GM23338 (cell line): ENCODE measurements around the gene SLC2A1. TPM values are rescaled to one million over a fixed set of nuclear protein-coding genes. Genes with fewer than 3 reads are reported as not detected.

Experiments used
- EZH2 ChIP-seq: fragments of 200-600 bp; sonication (generic); IDR thresholded peaks from one replicate; pipeline ENCODE4 v1.8.0; 2017; ENCODE audit warnings: antibody characterized with exemption, mild to moderate bottlenecking, low read depth; ENCODE audit not compliant: unreplicated experiment
- EZH2phosphoT487 ChIP-seq: fragments of 200-600 bp; sonication (generic); IDR thresholded peaks from one replicate; pipeline ENCODE4 v1.8.1; 2018; ENCODE audit warnings: antibody characterized with exemption; ENCODE audit not compliant: unreplicated experiment
- POLR2AphosphoS5 ChIP-seq: IDR thresholded peaks from 2 replicates; pipeline ENCODE4 v1.6.1; 2016; ENCODE audit warnings: antibody characterized with exemption, low read depth
- REST ChIP-seq: IDR thresholded peaks from one replicate; pipeline ENCODE4 v1.6.1; 2018; ENCODE audit warnings: antibody characterized with exemption; ENCODE audit not compliant: unreplicated experiment
- ZNF114 ChIP-seq: fragments of 250-450 bp; sonication (Bioruptor Pico); IDR thresholded peaks from 2 replicates; pipeline ENCODE4 v1.5.0; 2020; ENCODE audit warnings: mild to moderate bottlenecking, moderate library complexity
- ZNF331 ChIP-seq: fragments of 250-450 bp; sonication (Bioruptor Pico); IDR thresholded peaks from 2 replicates; pipeline ENCODE4 v1.5.0; 2020; ENCODE audit warnings: low read depth, mild to moderate bottlenecking, moderate library complexity
- polyA plus RNA-seq: library from polyadenylated mRNA; unstranded; fragments of >200 nt; fragmentation: Nextera tagmentation; extraction: Ambion mirVana; gene quantifications from 2 replicates; pipeline ENCODE4 v1.2.1, GENCODE V29; 2016
- total RNA-seq: library from RNA; depleted of rRNA; stranded (reverse); fragments of >200 nt; shearing (Covaris generic); gene quantifications from 2 replicates; pipeline ENCODE4 v1.2.3, GENCODE V29; 2014
- TF ChIP-seq, protein P1 (sequence below): fragments of 250-450 bp; sonication (Bioruptor Pico); IDR thresholded peaks from 2 replicates; pipeline ENCODE4 v1.5.0; 2020; ENCODE audit warnings: mild to moderate bottlenecking, moderate library complexity
- TF ChIP-seq, protein P2 (sequence below): IDR thresholded peaks from 2 replicates; pipeline ENCODE4 v1.6.1; 2016; ENCODE audit warnings: antibody characterized with exemption

Gene SLC2A1
- total and polyA plus RNA-seq, 2 experiments from 2014 or later = 66.1 to 305 TPM

- TF ChIP-seq, protein P1, sequence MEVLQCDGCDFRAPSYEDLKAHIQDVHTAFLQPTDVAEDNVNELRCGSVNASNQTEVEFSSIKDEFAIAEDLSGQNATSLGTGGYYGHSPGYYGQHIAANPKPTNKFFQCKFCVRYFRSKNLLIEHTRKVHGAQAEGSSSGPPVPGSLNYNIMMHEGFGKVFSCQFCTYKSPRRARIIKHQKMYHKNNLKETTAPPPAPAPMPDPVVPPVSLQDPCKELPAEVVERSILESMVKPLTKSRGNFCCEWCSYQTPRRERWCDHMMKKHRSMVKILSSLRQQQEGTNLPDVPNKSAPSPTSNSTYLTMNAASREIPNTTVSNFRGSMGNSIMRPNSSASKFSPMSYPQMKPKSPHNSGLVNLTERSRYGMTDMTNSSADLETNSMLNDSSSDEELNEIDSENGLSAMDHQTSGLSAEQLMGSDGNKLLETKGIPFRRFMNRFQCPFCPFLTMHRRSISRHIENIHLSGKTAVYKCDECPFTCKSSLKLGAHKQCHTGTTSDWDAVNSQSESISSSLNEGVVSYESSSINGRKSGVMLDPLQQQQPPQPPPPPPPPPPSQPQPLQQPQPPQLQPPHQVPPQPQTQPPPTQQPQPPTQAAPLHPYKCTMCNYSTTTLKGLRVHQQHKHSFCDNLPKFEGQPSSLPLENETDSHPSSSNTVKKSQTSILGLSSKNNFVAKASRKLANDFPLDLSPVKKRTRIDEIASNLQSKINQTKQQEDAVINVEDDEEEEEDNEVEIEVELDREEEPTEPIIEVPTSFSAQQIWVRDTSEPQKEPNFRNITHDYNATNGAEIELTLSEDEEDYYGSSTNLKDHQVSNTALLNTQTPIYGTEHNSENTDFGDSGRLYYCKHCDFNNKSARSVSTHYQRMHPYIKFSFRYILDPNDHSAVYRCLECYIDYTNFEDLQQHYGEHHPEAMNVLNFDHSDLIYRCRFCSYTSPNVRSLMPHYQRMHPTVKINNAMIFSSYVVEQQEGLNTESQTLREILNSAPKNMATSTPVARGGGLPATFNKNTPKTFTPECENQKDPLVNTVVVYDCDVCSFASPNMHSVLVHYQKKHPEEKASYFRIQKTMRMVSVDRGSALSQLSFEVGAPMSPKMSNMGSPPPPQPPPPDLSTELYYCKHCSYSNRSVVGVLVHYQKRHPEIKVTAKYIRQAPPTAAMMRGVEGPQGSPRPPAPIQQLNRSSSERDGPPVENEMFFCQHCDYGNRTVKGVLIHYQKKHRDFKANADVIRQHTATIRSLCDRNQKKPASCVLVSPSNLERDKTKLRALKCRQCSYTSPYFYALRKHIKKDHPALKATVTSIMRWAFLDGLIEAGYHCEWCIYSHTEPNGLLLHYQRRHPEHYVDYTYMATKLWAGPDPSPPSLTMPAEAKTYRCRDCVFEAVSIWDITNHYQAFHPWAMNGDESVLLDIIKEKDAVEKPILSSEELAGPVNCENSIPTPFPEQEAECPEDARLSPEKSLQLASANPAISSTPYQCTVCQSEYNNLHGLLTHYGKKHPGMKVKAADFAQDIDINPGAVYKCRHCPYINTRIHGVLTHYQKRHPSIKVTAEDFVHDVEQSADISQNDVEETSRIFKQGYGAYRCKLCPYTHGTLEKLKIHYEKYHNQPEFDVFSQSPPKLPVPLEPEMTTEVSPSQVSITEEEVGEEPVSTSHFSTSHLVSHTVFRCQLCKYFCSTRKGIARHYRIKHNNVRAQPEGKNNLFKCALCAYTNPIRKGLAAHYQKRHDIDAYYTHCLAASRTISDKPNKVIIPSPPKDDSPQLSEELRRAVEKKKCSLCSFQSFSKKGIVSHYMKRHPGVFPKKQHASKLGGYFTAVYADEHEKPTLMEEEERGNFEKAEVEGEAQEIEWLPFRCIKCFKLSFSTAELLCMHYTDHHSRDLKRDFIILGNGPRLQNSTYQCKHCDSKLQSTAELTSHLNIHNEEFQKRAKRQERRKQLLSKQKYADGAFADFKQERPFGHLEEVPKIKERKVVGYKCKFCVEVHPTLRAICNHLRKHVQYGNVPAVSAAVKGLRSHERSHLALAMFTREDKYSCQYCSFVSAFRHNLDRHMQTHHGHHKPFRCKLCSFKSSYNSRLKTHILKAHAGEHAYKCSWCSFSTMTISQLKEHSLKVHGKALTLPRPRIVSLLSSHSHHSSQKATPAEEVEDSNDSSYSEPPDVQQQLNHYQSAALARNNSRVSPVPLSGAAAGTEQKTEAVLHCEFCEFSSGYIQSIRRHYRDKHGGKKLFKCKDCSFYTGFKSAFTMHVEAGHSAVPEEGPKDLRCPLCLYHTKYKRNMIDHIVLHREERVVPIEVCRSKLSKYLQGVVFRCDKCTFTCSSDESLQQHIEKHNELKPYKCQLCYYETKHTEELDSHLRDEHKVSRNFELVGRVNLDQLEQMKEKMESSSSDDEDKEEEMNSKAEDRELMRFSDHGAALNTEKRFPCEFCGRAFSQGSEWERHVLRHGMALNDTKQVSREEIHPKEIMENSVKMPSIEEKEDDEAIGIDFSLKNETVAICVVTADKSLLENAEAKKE (CRISPR knock-in tag) = no peak
- no peak for TF ChIP-seq POLR2AphosphoS5
- TF ChIP-seq EZH2 = no peak
- no peak for TF ChIP-seq ZNF331 (CRISPR knock-in tag)
- TF ChIP-seq EZH2phosphoT487 = no peak
- TF ChIP-seq, protein P2, sequence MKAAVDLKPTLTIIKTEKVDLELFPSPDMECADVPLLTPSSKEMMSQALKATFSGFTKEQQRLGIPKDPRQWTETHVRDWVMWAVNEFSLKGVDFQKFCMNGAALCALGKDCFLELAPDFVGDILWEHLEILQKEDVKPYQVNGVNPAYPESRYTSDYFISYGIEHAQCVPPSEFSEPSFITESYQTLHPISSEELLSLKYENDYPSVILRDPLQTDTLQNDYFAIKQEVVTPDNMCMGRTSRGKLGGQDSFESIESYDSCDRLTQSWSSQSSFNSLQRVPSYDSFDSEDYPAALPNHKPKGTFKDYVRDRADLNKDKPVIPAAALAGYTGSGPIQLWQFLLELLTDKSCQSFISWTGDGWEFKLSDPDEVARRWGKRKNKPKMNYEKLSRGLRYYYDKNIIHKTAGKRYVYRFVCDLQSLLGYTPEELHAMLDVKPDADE = no peak
- no peak for TF ChIP-seq ZNF114 (CRISPR knock-in tag)
- no peak for TF ChIP-seq REST
These were observed 23.3 kb downstream of the SLC2A1 start (continued) for GRCh38 chr1:42935313-42935895.
